SK-N-SH (cell line): Measurements from ENCODE around the gene RFX5. TPM values are rescaled to one million over a fixed set of nuclear protein-coding genes. Genes with fewer than 3 reads are reported as not detected.

Experiments used
- CTCF ChIA-PET: fragments of 300-600, 350-600 bp; formaldehyde crosslinking; extraction: SDS; loops from one replicate; lab custom pipeline; 2021; lab: Yijun Ruan, JAX
- POLR2A ChIA-PET: fragments of 350-600 bp; sonication (Branson Sonifier 250); formaldehyde crosslinking; extraction: SDS; loops from one replicate; lab custom pipeline; 2020; ENCODE audit warnings: antibody characterized with exemption, inconsistent platforms; lab: Yijun Ruan, JAX
- DNase-seq: peaks from one replicate; pipeline ENCODE4 v3.0.0; 2012
- H2AFZ ChIP-seq: fragments of 200-600 bp; sonication (generic); 2 replicates; pipeline ENCODE4 v1.8.1; 2016; ENCODE audit warnings: antibody characterized with exemption, mild to moderate bottlenecking, low read depth
- H3F3A ChIP-seq: fragments of 200-600 bp; sonication (generic); replicated peaks from 2 replicates; pipeline ENCODE3; 2016; ENCODE audit warnings: antibody characterized with exemption, mild to moderate bottlenecking; ENCODE audit not compliant: insufficient read depth
- H3K27ac ChIP-seq, 2 experiments: fragments of 200-500 bp in 1 of 2; fragments of 200-600 bp in 1 of 2; sonication (Bioruptor generic) in 1 of 2; sonication (generic), shearing (Covaris generic) in 1 of 2; 2 replicates each; pipeline versions ENCODE4 v1.5.1 to v1.6.1; 2014 to 2016; ENCODE audit warnings: low read depth in 2 of 2, inconsistent platforms in 1 of 2, low read length in 1 of 2, mild to moderate bottlenecking in 1 of 2, mixed read lengths in 1 of 2
- H3K27me3 ChIP-seq: fragments of 200-600 bp; sonication (generic), shearing (Covaris generic); 2 replicates; pipeline ENCODE4 v1.6.1; 2016; ENCODE audit warnings: mixed run types; ENCODE audit not compliant: insufficient read depth
- H3K36me3 ChIP-seq, 2 experiments: fragments of 200-500 bp in 1 of 2; fragments of 200-600 bp in 1 of 2; sonication (Bioruptor generic) in 1 of 2; sonication (generic) in 1 of 2; replicated peaks in 1 of 2; 2 replicates each; pipeline versions ENCODE3 to v1.5.1; 2014 to 2016; ENCODE audit warnings: low read length in 1 of 2, mild to moderate bottlenecking in 1 of 2; ENCODE audit not compliant: insufficient read depth in 2 of 2, control insufficient read depth in 1 of 2
- H3K4me1 ChIP-seq, 2 experiments: fragments of 200-500 bp in 1 of 2; fragments of 200-600 bp in 1 of 2; sonication (Bioruptor generic) in 1 of 2; sonication (generic), shearing (Covaris generic) in 1 of 2; 2 replicates each; pipeline versions ENCODE4 v1.5.1 to v1.6.1; 2014 to 2016; ENCODE audit warnings: low read depth in 1 of 2, low read length in 1 of 2, mixed run types in 1 of 2; ENCODE audit not compliant: insufficient read depth in 2 of 2, control insufficient read depth in 1 of 2
- H3K4me2 ChIP-seq: fragments of 200-600 bp; sonication (generic), shearing (Covaris generic); 2 replicates; pipeline ENCODE4 v1.6.1; 2017; ENCODE audit warnings: mixed run types
- H3K4me3 ChIP-seq, 2 experiments: fragments of 200-500 bp in 1 of 2; fragments of 200-600 bp in 1 of 2; sonication (Bioruptor generic) in 1 of 2; sonication (generic), shearing (Covaris generic) in 1 of 2; 2 replicates each; pipeline versions ENCODE4 v1.5.1 to v1.8.1; 2014 to 2016; ENCODE audit warnings: low read depth in 2 of 2, inconsistent platforms in 1 of 2, low read length in 1 of 2, mild to moderate bottlenecking in 1 of 2, mixed read lengths in 1 of 2, moderate library complexity in 1 of 2
- H3K79me2 ChIP-seq: fragments of 200-600 bp; sonication (generic); 2 replicates; pipeline ENCODE4 v1.8.1; 2017; ENCODE audit warnings: mild to moderate bottlenecking; ENCODE audit not compliant: insufficient read depth
- H3K9ac ChIP-seq: fragments of 200-600 bp; sonication (generic); 2 replicates; pipeline ENCODE4 v1.6.1; 2017; ENCODE audit warnings: mixed run types
- H3K9me2 ChIP-seq: fragments of 200-600 bp; sonication (generic); 2 replicates; pipeline ENCODE4 v1.6.1; 2017; ENCODE audit warnings: mixed run types
- H3K9me3 ChIP-seq: fragments of 200-600 bp; sonication (generic); 2 replicates; pipeline ENCODE4 v1.6.1; 2017; ENCODE audit warnings: mixed run types, mild to moderate bottlenecking, moderate library complexity
- H4K20me1 ChIP-seq: fragments of 200-600 bp; sonication (generic); 2 replicates; pipeline ENCODE4 v1.6.1; 2017; ENCODE audit warnings: mild to moderate bottlenecking, mixed run types; ENCODE audit not compliant: insufficient read depth
- ELF1 ChIP-seq: IDR thresholded peaks from 2 replicates; pipeline ENCODE4 v1.4.0; 2012
- FOSL2 ChIP-seq: IDR thresholded peaks from 2 replicates; pipeline ENCODE4 v1.4.0; 2012; ENCODE audit warnings: low read depth, mild to moderate bottlenecking, moderate library complexity, borderline replicate concordance
- NRF1 ChIP-seq: IDR thresholded peaks from 2 replicates; pipeline ENCODE4 v1.6.1; 2012; ENCODE audit warnings: low read depth, mild to moderate bottlenecking, low read length
- PBX3 ChIP-seq: IDR thresholded peaks from 2 replicates; pipeline ENCODE4; 2012
- RCOR1 ChIP-seq: fragments of 150-350 bp; IDR thresholded peaks from 2 replicates; pipeline ENCODE4 v1.6.1; 2017; ENCODE audit warnings: antibody characterized with exemption, low read length
- SIN3A ChIP-seq: IDR thresholded peaks from 2 replicates; pipeline ENCODE4 v1.6.1; 2012; ENCODE audit warnings: low read depth, mild to moderate bottlenecking, low read length, moderate library complexity, borderline replicate concordance
- SMC3 ChIP-seq: IDR thresholded peaks from 2 replicates; pipeline ENCODE4 v1.6.1; 2012; ENCODE audit warnings: low read depth, low read length, improper control_type of control experiment
- TCF12 ChIP-seq: IDR thresholded peaks from 2 replicates; pipeline ENCODE4 v1.4.0; 2012
- USF2 ChIP-seq: fragments of 150-350 bp; IDR thresholded peaks from 2 replicates; pipeline ENCODE4 v1.6.1; 2017; ENCODE audit warnings: antibody characterized with exemption, low read length, low read depth, borderline replicate concordance
- WGBS: methylation state at CpG from one replicate; pipeline ENCODE4 v1.1.6; 2017; ENCODE audit warnings: low lambda C conversion rate; 5-methylcytosine and 5-hydroxymethylcytosine counted together
- polyA plus RNA-seq, 3 experiments: library from polyadenylated mRNA; depleted of rRNA; stranded (reverse); fragments of >200 nt; gene quantifications; 2 replicates each; pipeline ENCODE4 v1.2.3, GENCODE V29; 2012
- TF ChIP-seq, protein P1 (sequence below): IDR thresholded peaks from 2 replicates; pipeline ENCODE4 v1.4.0; 2012; ENCODE audit warnings: low read depth, borderline replicate concordance
- TF ChIP-seq, protein P2 (sequence below): IDR thresholded peaks from 2 replicates; pipeline ENCODE4 v1.6.1; 2012; ENCODE audit warnings: mild to moderate bottlenecking, low read depth, low read length, moderate library complexity

RFX5 gene
- polyA plus RNA-seq, 1 of the 3 experiments (the other 2 are of a cell fraction): 29.1 TPM

- H3K9me2 ChIP-seq: no peaks in the 10 kb centered on the region
- H3F3A ChIP-seq: no peaks in the 10 kb centered on the region
- no peak within 1 kb of the TSS for H3K27ac ChIP-seq
- H4K20me1 ChIP-seq: no peaks in the 10 kb centered on the region
- ChIA-PET CTCF (interaction anchor here (0.6 to 2.7 kb wide), 4 partner anchors 10 to 71 kb away, joined by 3 to 12 read pairs (median 4); partner anchors contain the start of gene PI4KB), POLR2A (interaction anchor here (0.7 kb wide), 1 partner anchor 27 kb away, joined by 3 read pairs; the partner anchor contains the start of gene PSMB4)
- no peaks in the 10 kb centered on the region for H3K79me2 ChIP-seq
- no peak within 1 kb of the TSS for H2AFZ ChIP-seq
- no peak within 1 kb of the TSS for H3K9ac ChIP-seq
- no peak within 1 kb of the TSS for H3K4me2 ChIP-seq
- H3K4me1 ChIP-seq: peaks cover 0 to 15% of the 10 kb centered on the region in 2 experiments; a peak in 1 of 4 replicates
- DNase-seq: no peak
- H3K27me3 ChIP-seq: no peaks in the 10 kb centered on the region
- 74% methylated on average over 10 of the region's 11 CpGs for WGBS
- no peaks in the 10 kb centered on the region for H3K9me3 ChIP-seq
- TF ChIP-seq SIN3A (no peak), FOSL2 (no peak), NRF1 (no peak), SMC3 (no peak), RCOR1 (no peak), PBX3 (no peak), TCF12 (no peak), ELF1 (no peak), USF2 (no peak)
- TF ChIP-seq, protein P1, sequence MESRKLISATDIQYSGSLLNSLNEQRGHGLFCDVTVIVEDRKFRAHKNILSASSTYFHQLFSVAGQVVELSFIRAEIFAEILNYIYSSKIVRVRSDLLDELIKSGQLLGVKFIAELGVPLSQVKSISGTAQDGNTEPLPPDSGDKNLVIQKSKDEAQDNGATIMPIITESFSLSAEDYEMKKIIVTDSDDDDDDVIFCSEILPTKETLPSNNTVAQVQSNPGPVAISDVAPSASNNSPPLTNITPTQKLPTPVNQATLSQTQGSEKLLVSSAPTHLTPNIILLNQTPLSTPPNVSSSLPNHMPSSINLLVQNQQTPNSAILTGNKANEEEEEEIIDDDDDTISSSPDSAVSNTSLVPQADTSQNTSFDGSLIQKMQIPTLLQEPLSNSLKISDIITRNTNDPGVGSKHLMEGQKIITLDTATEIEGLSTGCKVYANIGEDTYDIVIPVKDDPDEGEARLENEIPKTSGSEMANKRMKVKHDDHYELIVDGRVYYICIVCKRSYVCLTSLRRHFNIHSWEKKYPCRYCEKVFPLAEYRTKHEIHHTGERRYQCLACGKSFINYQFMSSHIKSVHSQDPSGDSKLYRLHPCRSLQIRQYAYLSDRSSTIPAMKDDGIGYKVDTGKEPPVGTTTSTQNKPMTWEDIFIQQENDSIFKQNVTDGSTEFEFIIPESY: no peak
- TF ChIP-seq, protein P2, sequence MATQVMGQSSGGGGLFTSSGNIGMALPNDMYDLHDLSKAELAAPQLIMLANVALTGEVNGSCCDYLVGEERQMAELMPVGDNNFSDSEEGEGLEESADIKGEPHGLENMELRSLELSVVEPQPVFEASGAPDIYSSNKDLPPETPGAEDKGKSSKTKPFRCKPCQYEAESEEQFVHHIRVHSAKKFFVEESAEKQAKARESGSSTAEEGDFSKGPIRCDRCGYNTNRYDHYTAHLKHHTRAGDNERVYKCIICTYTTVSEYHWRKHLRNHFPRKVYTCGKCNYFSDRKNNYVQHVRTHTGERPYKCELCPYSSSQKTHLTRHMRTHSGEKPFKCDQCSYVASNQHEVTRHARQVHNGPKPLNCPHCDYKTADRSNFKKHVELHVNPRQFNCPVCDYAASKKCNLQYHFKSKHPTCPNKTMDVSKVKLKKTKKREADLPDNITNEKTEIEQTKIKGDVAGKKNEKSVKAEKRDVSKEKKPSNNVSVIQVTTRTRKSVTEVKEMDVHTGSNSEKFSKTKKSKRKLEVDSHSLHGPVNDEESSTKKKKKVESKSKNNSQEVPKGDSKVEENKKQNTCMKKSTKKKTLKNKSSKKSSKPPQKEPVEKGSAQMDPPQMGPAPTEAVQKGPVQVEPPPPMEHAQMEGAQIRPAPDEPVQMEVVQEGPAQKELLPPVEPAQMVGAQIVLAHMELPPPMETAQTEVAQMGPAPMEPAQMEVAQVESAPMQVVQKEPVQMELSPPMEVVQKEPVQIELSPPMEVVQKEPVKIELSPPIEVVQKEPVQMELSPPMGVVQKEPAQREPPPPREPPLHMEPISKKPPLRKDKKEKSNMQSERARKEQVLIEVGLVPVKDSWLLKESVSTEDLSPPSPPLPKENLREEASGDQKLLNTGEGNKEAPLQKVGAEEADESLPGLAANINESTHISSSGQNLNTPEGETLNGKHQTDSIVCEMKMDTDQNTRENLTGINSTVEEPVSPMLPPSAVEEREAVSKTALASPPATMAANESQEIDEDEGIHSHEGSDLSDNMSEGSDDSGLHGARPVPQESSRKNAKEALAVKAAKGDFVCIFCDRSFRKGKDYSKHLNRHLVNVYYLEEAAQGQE: no peak
- H3K4me3 ChIP-seq: no peak within 1 kb of the TSS
- no peaks in the 10 kb centered on the region for H3K36me3 ChIP-seq
These were observed 25.2 kb upstream of the RFX5 start, which contains the start of gene SELENBP1 for GRCh38 chr1:151372058-151372934. Gene SELENBP1, minus strand, starts transcription at chr1:151372705. Its CDS starts 64 bp downstream, at chr1:151372641.
